ENCODE results near the gene MYOM3.

- TF ChIP-seq EZH2 (IDR thresholded peaks at IDR 0.05; ENCODE audit: borderline replicate concordance, low read depth, low read length, poor library complexity, severe bottlenecking) (no peak), CTCF (conservative IDR thresholded peaks at IDR 0.05; ENCODE audit: low read depth, low read length) (no peak)
These were observed 31.8 kb downstream of the MYOM3 start for GRCh38 chr1:24080131-24080530.

Data from A673 (cell line).